ENCODE data around the gene LAYN.

LAYN gene

GRCh38 chr11:111531687-111532364 is 8.7 kb upstream of the LAYN start:
- no peak overlapping the region for H3K27ac ChIP-seq
- TF ChIP-seq, protein P1, sequence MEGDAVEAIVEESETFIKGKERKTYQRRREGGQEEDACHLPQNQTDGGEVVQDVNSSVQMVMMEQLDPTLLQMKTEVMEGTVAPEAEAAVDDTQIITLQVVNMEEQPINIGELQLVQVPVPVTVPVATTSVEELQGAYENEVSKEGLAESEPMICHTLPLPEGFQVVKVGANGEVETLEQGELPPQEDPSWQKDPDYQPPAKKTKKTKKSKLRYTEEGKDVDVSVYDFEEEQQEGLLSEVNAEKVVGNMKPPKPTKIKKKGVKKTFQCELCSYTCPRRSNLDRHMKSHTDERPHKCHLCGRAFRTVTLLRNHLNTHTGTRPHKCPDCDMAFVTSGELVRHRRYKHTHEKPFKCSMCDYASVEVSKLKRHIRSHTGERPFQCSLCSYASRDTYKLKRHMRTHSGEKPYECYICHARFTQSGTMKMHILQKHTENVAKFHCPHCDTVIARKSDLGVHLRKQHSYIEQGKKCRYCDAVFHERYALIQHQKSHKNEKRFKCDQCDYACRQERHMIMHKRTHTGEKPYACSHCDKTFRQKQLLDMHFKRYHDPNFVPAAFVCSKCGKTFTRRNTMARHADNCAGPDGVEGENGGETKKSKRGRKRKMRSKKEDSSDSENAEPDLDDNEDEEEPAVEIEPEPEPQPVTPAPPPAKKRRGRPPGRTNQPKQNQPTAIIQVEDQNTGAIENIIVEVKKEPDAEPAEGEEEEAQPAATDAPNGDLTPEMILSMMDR (conservative IDR thresholded peaks at IDR 0.05) = no peak

- TF ChIP-seq, protein P1 (conservative IDR thresholded peaks at IDR 0.05) = no peak
- H3K27ac ChIP-seq = no peak overlapping the region
Observed at GRCh38 chr11:111532365-111532709, 8.2 kb upstream of the LAYN start.

GRCh38 chr11:111535281-111535680 is 5.2 kb upstream of the LAYN start:
- H3K27ac ChIP-seq = no peak overlapping the region
- TF ChIP-seq, protein P1 (conservative IDR thresholded peaks at IDR 0.05) = no peak

- TF ChIP-seq, protein P1 (conservative IDR thresholded peaks at IDR 0.05) = no peak
- no peak overlapping the region for H3K27ac ChIP-seq
Observed at GRCh38 chr11:111537336-111537860, 3.1 kb upstream of the LAYN start.

GRCh38 chr11:111538407-111539114 is 2.0 kb upstream of the LAYN start:
- TF ChIP-seq, protein P1 (conservative IDR thresholded peaks at IDR 0.05) = no peak
- H3K27ac ChIP-seq = no peak overlapping the region

DNA sequence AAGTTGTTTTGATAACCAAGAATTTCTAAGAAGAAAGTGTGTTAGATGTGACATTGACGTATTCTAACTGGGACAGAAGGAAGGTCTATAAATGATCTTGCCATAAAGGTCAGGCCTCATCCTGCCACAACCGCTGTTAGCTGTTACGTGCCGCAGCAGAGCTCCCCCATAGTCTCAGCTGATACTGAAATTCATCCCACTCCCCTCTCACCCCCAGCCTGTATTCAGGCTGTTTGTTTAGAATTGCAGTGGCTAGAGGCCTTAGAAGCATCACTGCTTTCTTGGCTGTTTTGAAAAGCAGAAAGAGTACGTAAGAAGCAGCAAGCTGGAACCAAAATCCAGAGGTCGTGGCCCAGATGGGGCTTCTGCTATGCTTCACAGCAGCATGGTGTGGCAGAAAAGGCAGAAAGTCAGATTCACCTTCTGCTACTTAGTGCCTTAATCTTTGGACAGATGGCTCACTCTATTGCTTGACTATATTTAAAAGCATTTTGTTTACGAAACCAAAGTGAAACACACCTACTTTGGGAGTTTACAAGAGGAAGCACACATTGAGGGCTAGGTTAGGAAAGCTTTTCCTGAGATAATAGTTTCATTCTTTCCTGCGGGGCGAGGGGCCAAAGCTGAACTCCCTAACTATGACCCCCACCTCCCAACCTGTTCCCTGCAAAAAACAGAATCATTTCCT is 950 bp upstream of the LAYN start:
- TF ChIP-seq, protein P1 (conservative IDR thresholded peaks at IDR 0.05) = no peak
- no peak overlapping the region for H3K27ac ChIP-seq

DNA sequence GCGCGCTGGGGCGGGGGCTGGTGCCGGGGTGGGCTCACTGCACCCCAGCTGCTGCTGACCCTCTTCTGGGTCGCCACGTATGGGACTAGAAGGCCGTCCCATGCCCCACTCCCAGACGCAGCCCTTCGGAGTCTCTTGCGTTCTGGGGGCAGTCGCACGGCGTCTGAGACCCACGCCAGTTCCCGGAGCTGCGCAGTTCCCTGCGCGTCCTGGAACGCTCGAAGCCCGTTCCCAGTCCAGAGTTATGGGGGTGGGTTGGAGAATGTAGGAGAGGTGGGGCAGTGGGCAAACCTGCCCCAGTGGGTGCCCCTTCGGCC is 375 bp downstream of the LAYN start:
- TF ChIP-seq, protein P1 (conservative IDR thresholded peaks at IDR 0.05) = no peak
- no peak overlapping the region for H3K27ac ChIP-seq

Data from VCaP (cell line).